Naive thymus-derived CD4-positive, alpha-beta T cell (primary cell): ENCODE measurements around the gene GUCY1B1. TPM values are rescaled to one million over a fixed set of nuclear protein-coding genes. Genes with fewer than 3 reads are reported as not detected.

ENCODE experiments used
- ATAC-seq: fragments of 150-1000 bp; cut with Tn5 transposase; 2 replicates; pipeline ENCODE4 v1.10.0; 2021; ENCODE audit warnings: mild to moderate bottlenecking, moderate library complexity
- CTCF ChIA-PET: fragments of 350-600 bp; sonication (Branson Sonifier 250); formaldehyde crosslinking; loops from one replicate; lab custom pipeline; 2021; ENCODE audit warnings: antibody characterized with exemption; lab: Charles Lee
- POLR2A ChIA-PET: fragments of 350-600 bp; sonication (Branson Sonifier 250); formaldehyde crosslinking; loops from one replicate; lab custom pipeline; 2021; ENCODE audit warnings: antibody characterized with exemption, inconsistent platforms; lab: Charles Lee
- DNase-seq, 9 donors: peaks; one replicate each; pipeline versions ENCODE4 v3.0.0 to v3.0.0-alpha.2; 2020 to 2022; ENCODE audit warnings: mixed read lengths in 1 of 9
- H3K27ac ChIP-seq: one replicate; pipeline ENCODE4 v1.7.0; 2013; ENCODE audit warnings: mild to moderate bottlenecking, low read depth, low read length, moderate library complexity
- H3K27me3 ChIP-seq, 2 donors: one replicate each; pipeline ENCODE4 v1.7.0; 2013; ENCODE audit warnings: low read length in 2 of 2, mild to moderate bottlenecking in 2 of 2, moderate library complexity in 2 of 2; ENCODE audit not compliant: control insufficient read depth in 2 of 2, insufficient read depth in 2 of 2
- H3K36me3 ChIP-seq, 3 experiments: 1 replicate in 2 of 3; 2 replicates in 1 of 3; pipeline ENCODE4 v1.7.0; 2013; ENCODE audit warnings: low read length in 3 of 3, mild to moderate bottlenecking in 3 of 3, moderate library complexity in 1 of 3; ENCODE audit not compliant: insufficient read depth in 3 of 3, control insufficient read depth in 2 of 3
- H3K4me1 ChIP-seq, 2 donors: one replicate each; pipeline ENCODE4 v1.7.0; 2013; ENCODE audit warnings: low read length in 2 of 2, mild to moderate bottlenecking in 2 of 2, moderate library complexity in 1 of 2; ENCODE audit not compliant: control insufficient read depth in 2 of 2, insufficient read depth in 2 of 2
- H3K4me3 ChIP-seq: 2 replicates; pipeline ENCODE4 v1.7.0; 2013; ENCODE audit warnings: mild to moderate bottlenecking, low read length
- H3K9me3 ChIP-seq, 3 experiments: 1 replicate in 2 of 3; 2 replicates in 1 of 3; pipeline ENCODE4 v1.7.0; 2013; ENCODE audit warnings: low read length in 3 of 3; ENCODE audit not compliant: control insufficient read depth in 2 of 3
- H3K27ac Mint-ChIP-seq, 9 donors: one replicate each; pipeline ENCODE4 v1.8.0; 2020 to 2022; ENCODE audit warnings: mixed read lengths in 9 of 9, mild to moderate bottlenecking in 8 of 9, moderate library complexity in 5 of 9, inconsistent platforms in 2 of 9
- H3K27me3 Mint-ChIP-seq, 5 donors: one replicate each; pipeline ENCODE4 v1.8.0; 2021 to 2022; ENCODE audit warnings: mixed read lengths in 5 of 5, mild to moderate bottlenecking in 1 of 5
- H3K36me3 Mint-ChIP-seq, 5 donors: one replicate each; pipeline ENCODE4 v1.8.0; 2020 to 2022; ENCODE audit warnings: mixed read lengths in 5 of 5, mild to moderate bottlenecking in 3 of 5, inconsistent platforms in 1 of 5
- H3K4me1 Mint-ChIP-seq, 7 donors: one replicate each; pipeline ENCODE4 v1.8.0; 2020 to 2022; ENCODE audit warnings: mixed read lengths in 7 of 7, mild to moderate bottlenecking in 3 of 7, inconsistent platforms in 1 of 7
- H3K4me3 Mint-ChIP-seq, 10 donors: one replicate each; pipeline ENCODE4 v1.8.0; 2020 to 2022; ENCODE audit warnings: mild to moderate bottlenecking in 10 of 10, mixed read lengths in 10 of 10, moderate library complexity in 6 of 10, inconsistent platforms in 2 of 10
- H3K9me3 Mint-ChIP-seq, 11 donors: one replicate each; pipeline ENCODE4 v1.8.0; 2020 to 2022; ENCODE audit warnings: mixed read lengths in 11 of 11, mild to moderate bottlenecking in 4 of 11, inconsistent platforms in 1 of 11, moderate library complexity in 1 of 11
- intact Hi-C, 2 donors: fragments of 100-400 bp; cut with micrococcal nuclease; formaldehyde crosslinking; loops; one replicate each; pipeline ENCODE4 v1.15.1; 2023
- polyA plus RNA-seq, 2 donors: library from polyadenylated mRNA; unstranded; fragments of 300-500 nt; fragmentation: Illumina TruSeq; gene quantifications; one replicate each; pipeline ENCODE4 v1.2.3, GENCODE V29; 2021
- total RNA-seq, 6 experiments: library from RNA in 5 of 6; stranded (reverse) in 5 of 6; gene quantifications; 1 replicate in 5 of 6; 2 replicates in 1 of 6; pipeline ENCODE4 v1.2.3 and lab custom pipeline; 2021 to 2026

GUCY1B1 gene
- total and polyA plus RNA-seq, 7 experiments from 2014 or later = 0.22 to 1.7 (median 0.29) TPM; not detected in 4

DNA sequence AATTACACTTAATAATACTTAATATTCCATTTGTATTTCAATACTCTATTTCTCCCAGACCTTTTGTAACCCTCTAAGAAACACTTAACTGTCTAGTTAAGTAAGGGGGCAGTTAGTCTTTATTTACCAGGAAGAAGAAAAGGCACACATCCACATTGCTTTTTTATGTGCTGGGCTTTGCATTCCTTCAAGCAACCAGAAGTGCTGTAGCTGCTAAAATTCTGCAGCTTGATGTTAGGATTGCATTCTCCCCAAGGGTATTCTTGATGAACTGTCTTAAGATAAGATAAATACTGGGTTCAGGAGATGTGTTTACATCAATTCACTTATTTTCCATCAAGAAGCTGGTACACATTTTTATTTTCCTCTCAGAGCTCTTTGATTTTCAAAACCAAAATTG lies 83.3 kb downstream of the GUCY1B1 start:
- Histone ChIP-seq H3K9me3 (no peaks in the 10 kb centered on the region), H3K4me3 (no peak overlapping the region), H3K27ac (no peak overlapping the region), H3K36me3 (no peaks in the 10 kb centered on the region), H3K27me3 (no peaks in the 10 kb centered on the region), H3K4me1 (no peaks in the 10 kb centered on the region)
- ChIA-PET POLR2A (interaction anchor here (0.5 kb wide), 1 partner anchor 271 kb away, joined by 3 read pairs; no protein-coding TSS in a partner anchor), CTCF (no interaction called here)
- no peaks in the 10 kb centered on the region for H3K4me1 Mint-ChIP-seq
- intact Hi-C loops = no loop called here
- H3K36me3 Mint-ChIP-seq = no peaks in the 10 kb centered on the region
- no peak for DNase-seq
- no peak overlapping the region for H3K4me3 Mint-ChIP-seq
- H3K9me3 Mint-ChIP-seq = peaks cover 0 to 1% (median 0%) of the 10 kb centered on the region in 11 donors
- no peak overlapping the region for H3K27ac Mint-ChIP-seq
- ATAC-seq = no peak
- peaks cover 0 to 17% (median 12%) of the 10 kb centered on the region in 5 donors for H3K27me3 Mint-ChIP-seq

- Histone ChIP-seq H3K4me3 (no peak overlapping the region), H3K9me3 (no peaks in the 10 kb centered on the region), H3K36me3 (no peaks in the 10 kb centered on the region), H3K27me3 (no peaks in the 10 kb centered on the region), H3K4me1 (no peaks in the 10 kb centered on the region), H3K27ac (no peak overlapping the region)
- Mint-ChIP-seq H3K27me3 (peaks cover 0 to 21% (median 0%) of the 10 kb centered on the region in 5 donors), H3K4me1 (no peaks in the 10 kb centered on the region), H3K4me3 (no peak overlapping the region), H3K9me3 (peaks cover 0 to 12% (median 0%) of the 10 kb centered on the region in 11 donors), H3K36me3 (no peaks in the 10 kb centered on the region), H3K27ac (no peak overlapping the region)
- POLR2A ChIA-PET = no interaction called here
- ATAC-seq (no peak), DNase-seq (no peak)
- CTCF ChIA-PET = no interaction called here
- intact Hi-C loops = no loop called here
Observed at GRCh38 chr4:155846929-155847328, 88.1 kb downstream of the GUCY1B1 start.

DNA sequence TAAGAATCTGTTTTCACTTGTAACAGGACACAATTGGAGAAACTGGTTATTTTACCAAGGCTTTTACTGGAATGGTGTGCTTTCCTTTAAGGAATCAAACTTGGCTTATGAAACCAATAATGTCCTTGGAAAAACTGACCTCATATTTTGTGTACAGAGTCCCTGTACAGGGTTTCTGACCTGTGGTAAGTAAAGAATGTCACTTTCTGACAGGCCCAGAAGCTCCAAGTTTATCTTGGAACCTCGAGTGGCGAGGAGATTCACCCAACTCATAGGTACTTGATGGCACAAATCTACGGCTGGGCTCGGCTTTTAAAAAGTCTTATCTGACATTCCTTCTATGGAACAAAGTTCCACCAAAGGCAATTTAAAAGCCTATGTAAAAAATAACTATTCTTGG lies 90.2 kb downstream of the GUCY1B1 start:
- intact Hi-C loops = no loop called here
- Mint-ChIP-seq H3K36me3 (no peaks in the 10 kb centered on the region), H3K27me3 (peaks cover 0 to 12% (median 0%) of the 10 kb centered on the region in 5 donors), H3K4me3 (no peak overlapping the region), H3K27ac (no peak overlapping the region), H3K9me3 (peaks cover 0 to 12% (median 0%) of the 10 kb centered on the region in 11 donors), H3K4me1 (no peaks in the 10 kb centered on the region)
- H3K36me3 ChIP-seq = no peaks in the 10 kb centered on the region
- H3K27me3 ChIP-seq = no peaks in the 10 kb centered on the region
- H3K4me1 ChIP-seq = no peaks in the 10 kb centered on the region
- ChIA-PET POLR2A (no interaction called here), CTCF (no interaction called here)
- no peak overlapping the region for H3K27ac ChIP-seq
- H3K4me3 ChIP-seq = no peak overlapping the region
- no peak for DNase-seq
- no peak for ATAC-seq
- no peaks in the 10 kb centered on the region for H3K9me3 ChIP-seq

GRCh38 chr4:155853189-155853588 lies 94.4 kb downstream of the GUCY1B1 start:
- ChIA-PET CTCF (no interaction called here), POLR2A (no interaction called here)
- DNase-seq (no peak), ATAC-seq (no peak)
- Mint-ChIP-seq H3K36me3 (no peaks in the 10 kb centered on the region), H3K27ac (no peak overlapping the region), H3K9me3 (peaks cover 0 to 12% (median 0%) of the 10 kb centered on the region in 11 donors), H3K27me3 (peaks cover 0 to 28% (median 7%) of the 10 kb centered on the region in 5 donors), H3K4me3 (no peak overlapping the region), H3K4me1 (no peaks in the 10 kb centered on the region)
- Histone ChIP-seq H3K27ac (no peak overlapping the region), H3K36me3 (no peaks in the 10 kb centered on the region), H3K27me3 (no peaks in the 10 kb centered on the region), H3K4me1 (no peaks in the 10 kb centered on the region), H3K4me3 (no peak overlapping the region), H3K9me3 (no peaks in the 10 kb centered on the region)
- intact Hi-C loops = no loop called here

DNA sequence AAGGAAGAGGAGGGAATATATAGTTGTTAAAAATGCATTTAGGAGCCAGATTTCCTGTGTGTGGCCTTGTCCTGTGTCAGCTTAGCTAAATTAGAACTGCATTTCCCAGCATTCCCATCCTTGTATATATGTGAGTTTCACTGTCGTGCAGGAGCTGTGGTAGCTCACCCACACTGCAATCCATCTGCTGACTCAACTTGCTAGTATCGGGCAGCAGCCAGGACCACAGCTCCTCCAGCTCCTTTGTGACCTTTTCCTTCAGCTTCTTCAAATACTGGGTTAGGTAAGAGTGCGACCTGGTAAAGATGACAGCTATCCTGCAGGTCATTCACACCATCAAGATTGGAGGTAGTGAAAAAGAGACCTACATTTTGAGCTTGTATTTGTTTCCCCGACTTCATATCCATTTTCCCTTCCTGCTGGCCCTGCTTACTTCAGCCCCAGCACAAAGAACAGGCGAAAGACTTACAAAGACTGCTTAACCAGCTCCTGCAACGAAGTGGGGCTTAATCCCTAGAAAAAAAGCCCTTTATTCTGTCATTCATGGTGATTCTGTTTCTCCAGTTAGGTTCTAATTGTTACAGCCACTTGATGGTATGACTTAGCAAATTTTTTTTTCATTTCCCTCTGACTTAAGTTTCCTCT lies 95.9 kb downstream of the GUCY1B1 start:
- Mint-ChIP-seq H3K4me1 (no peaks in the 10 kb centered on the region), H3K36me3 (no peaks in the 10 kb centered on the region), H3K4me3 (no peak overlapping the region), H3K27me3 (peaks cover 2 to 27% (median 13%) of the 10 kb centered on the region in 5 donors), H3K27ac (no peak overlapping the region), H3K9me3 (peaks cover 0 to 9% (median 0%) of the 10 kb centered on the region in 11 donors)
- POLR2A ChIA-PET = no interaction called here
- Histone ChIP-seq H3K27ac (no peak overlapping the region), H3K4me1 (no peaks in the 10 kb centered on the region), H3K27me3 (no peaks in the 10 kb centered on the region), H3K36me3 (no peaks in the 10 kb centered on the region), H3K9me3 (no peaks in the 10 kb centered on the region), H3K4me3 (no peak overlapping the region)
- no peak for DNase-seq
- intact Hi-C loops = no loop called here
- ATAC-seq = no peak
- CTCF ChIA-PET = no interaction called here

DNA sequence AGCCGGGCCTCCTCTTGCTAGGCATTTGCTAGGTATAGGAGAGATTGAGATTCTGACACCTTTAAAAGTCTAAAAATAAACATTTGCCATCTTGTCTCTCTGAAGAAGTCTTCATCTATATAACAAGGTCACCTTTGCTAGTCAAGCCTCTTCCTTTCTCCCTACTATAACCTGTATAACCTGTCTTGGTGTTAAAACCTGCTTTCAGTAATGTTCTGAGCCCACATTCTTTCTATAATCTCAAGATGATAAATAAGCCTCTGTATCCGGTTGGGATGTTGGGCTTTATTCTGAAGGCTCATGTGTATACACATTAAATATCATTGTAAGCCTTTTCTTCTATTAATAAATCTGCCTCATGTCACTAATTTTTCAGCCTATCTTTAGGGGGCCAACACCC lies 97.1 kb downstream of the GUCY1B1 start:
- Histone ChIP-seq H3K36me3 (no peaks in the 10 kb centered on the region), H3K27ac (no peak overlapping the region), H3K9me3 (no peaks in the 10 kb centered on the region), H3K27me3 (no peaks in the 10 kb centered on the region), H3K4me1 (no peaks in the 10 kb centered on the region), H3K4me3 (no peak overlapping the region)
- Mint-ChIP-seq H3K4me1 (no peaks in the 10 kb centered on the region), H3K27ac (no peak overlapping the region), H3K36me3 (no peaks in the 10 kb centered on the region), H3K9me3 (peaks cover 0 to 4% (median 0%) of the 10 kb centered on the region in 11 donors), H3K27me3 (peaks cover 2 to 22% (median 8%) of the 10 kb centered on the region in 5 donors), H3K4me3 (no peak overlapping the region)
- ATAC-seq (no peak), DNase-seq (no peak)
- ChIA-PET POLR2A (no interaction called here), CTCF (no interaction called here)
- intact Hi-C loops = no loop called here
